Activated naive CD4-positive, alpha-beta T cell treated with anti-CD3 and anti-CD28 coated beads, Interleukin-2, amount 10 ng/mL, durations not matched to agents 7 days and 5 days (primary cell): Measurements from ENCODE around the gene OPRPN.

Source experiments
- CTCF ChIA-PET: fragments of 350-600 bp; sonication (Branson Sonifier 250); formaldehyde crosslinking; loops from one replicate; lab custom pipeline; 2021; ENCODE audit warnings: antibody characterized with exemption; lab: Charles Lee
- DNase-seq: peaks from one replicate; pipeline ENCODE4 v3.0.0-alpha.2; 2020
- H3K27ac Mint-ChIP-seq: one replicate; pipeline ENCODE4 v1.8.0; 2021; ENCODE audit warnings: mild to moderate bottlenecking, moderate library complexity, mixed read lengths
- H3K27me3 Mint-ChIP-seq: one replicate; pipeline ENCODE4 v1.8.0; 2021; ENCODE audit warnings: mild to moderate bottlenecking, mixed read lengths
- H3K36me3 Mint-ChIP-seq: one replicate; pipeline ENCODE4 v1.8.0; 2021; ENCODE audit warnings: mixed read lengths
- H3K4me1 Mint-ChIP-seq: one replicate; pipeline ENCODE4 v1.8.0; 2021; ENCODE audit warnings: mixed read lengths
- H3K4me3 Mint-ChIP-seq: one replicate; pipeline ENCODE4 v1.8.0; 2021; ENCODE audit warnings: mild to moderate bottlenecking, moderate library complexity, mixed read lengths
- H3K9me3 Mint-ChIP-seq: one replicate; pipeline ENCODE4 v1.8.0; 2021; ENCODE audit warnings: mixed read lengths

OPRPN gene

GRCh38 chr4:70397580-70397979 lies at the start of gene OPRPN:
OPRPN (plus strand) TSS chr4:70397940; CDS start chr4:70399286, 1,346 bp downstream.
- Mint-ChIP-seq H3K27ac (no peak within 1 kb of the TSS), H3K4me1 (no peaks in the 10 kb centered on the region), H3K4me3 (no peak within 1 kb of the TSS), H3K36me3 (no peaks in the 10 kb centered on the region), H3K27me3 (no peaks in the 10 kb centered on the region), H3K9me3 (no peaks in the 10 kb centered on the region)
- no peak for DNase-seq
- CTCF ChIA-PET: no interaction called here

GRCh38 chr4:70356185-70356584 lies 41.6 kb upstream of the OPRPN start:
- H3K4me3 Mint-ChIP-seq: no peak overlapping the region
- H3K36me3 Mint-ChIP-seq: no peaks in the 10 kb centered on the region
- no peak for DNase-seq
- H3K27ac Mint-ChIP-seq: no peak overlapping the region
- H3K27me3 Mint-ChIP-seq: no peaks in the 10 kb centered on the region
- H3K9me3 Mint-ChIP-seq: no peaks in the 10 kb centered on the region
- CTCF ChIA-PET: no interaction called here
- H3K4me1 Mint-ChIP-seq: no peaks in the 10 kb centered on the region

GRCh38 chr4:70359115-70359661 lies 38.6 kb upstream of the OPRPN start:
- Mint-ChIP-seq H3K27ac (no peak overlapping the region), H3K27me3 (no peaks in the 10 kb centered on the region), H3K4me3 (no peak overlapping the region), H3K36me3 (no peaks in the 10 kb centered on the region), H3K9me3 (no peaks in the 10 kb centered on the region), H3K4me1 (no peaks in the 10 kb centered on the region)
- DNase-seq: no peak
- CTCF ChIA-PET: no interaction called here

- no peaks in the 10 kb centered on the region for H3K4me1 Mint-ChIP-seq
- no peaks in the 10 kb centered on the region for H3K36me3 Mint-ChIP-seq
- no peaks in the 10 kb centered on the region for H3K27me3 Mint-ChIP-seq
- no peak for DNase-seq
- CTCF ChIA-PET: no interaction called here
- no peaks in the 10 kb centered on the region for H3K9me3 Mint-ChIP-seq
- H3K4me3 Mint-ChIP-seq: no peak within 1 kb of the TSS
- no peak within 1 kb of the TSS for H3K27ac Mint-ChIP-seq
These were observed 37.3 kb upstream of the OPRPN start, which contains the start of gene SMR3A for GRCh38 chr4:70360460-70360859. SMR3A (plus strand) TSS chr4:70360760; CDS start chr4:70362116, 1,356 bp downstream.

GRCh38 chr4:70364002-70364401 lies 33.7 kb upstream of the OPRPN start:
- H3K27ac Mint-ChIP-seq: no peak overlapping the region
- H3K36me3 Mint-ChIP-seq: no peaks in the 10 kb centered on the region
- no peaks in the 10 kb centered on the region for H3K9me3 Mint-ChIP-seq
- CTCF ChIA-PET: no interaction called here
- H3K4me3 Mint-ChIP-seq: no peak overlapping the region
- no peak for DNase-seq
- no peaks in the 10 kb centered on the region for H3K27me3 Mint-ChIP-seq
- H3K4me1 Mint-ChIP-seq: no peaks in the 10 kb centered on the region

- DNase-seq: no peak
- no peaks in the 10 kb centered on the region for H3K36me3 Mint-ChIP-seq
- no peaks in the 10 kb centered on the region for H3K4me1 Mint-ChIP-seq
- H3K4me3 Mint-ChIP-seq: no peak overlapping the region
- H3K27ac Mint-ChIP-seq: no peak overlapping the region
- H3K27me3 Mint-ChIP-seq: no peaks in the 10 kb centered on the region
- H3K9me3 Mint-ChIP-seq: no peaks in the 10 kb centered on the region
- CTCF ChIA-PET: no interaction called here
These were observed 32.3 kb upstream of the OPRPN start for GRCh38 chr4:70365479-70365878.

- H3K9me3 Mint-ChIP-seq: no peaks in the 10 kb centered on the region
- no peaks in the 10 kb centered on the region for H3K36me3 Mint-ChIP-seq
- H3K27ac Mint-ChIP-seq: no peak overlapping the region
- no peaks in the 10 kb centered on the region for H3K27me3 Mint-ChIP-seq
- no peaks in the 10 kb centered on the region for H3K4me1 Mint-ChIP-seq
- no peak overlapping the region for H3K4me3 Mint-ChIP-seq
- CTCF ChIA-PET: no interaction called here
- no peak for DNase-seq
These were observed 29.9 kb upstream of the OPRPN start for GRCh38 chr4:70367813-70368212.

- no peak overlapping the region for H3K27ac Mint-ChIP-seq
- H3K4me3 Mint-ChIP-seq: no peak overlapping the region
- H3K27me3 Mint-ChIP-seq: no peaks in the 10 kb centered on the region
- CTCF ChIA-PET: no interaction called here
- no peaks in the 10 kb centered on the region for H3K4me1 Mint-ChIP-seq
- H3K36me3 Mint-ChIP-seq: no peaks in the 10 kb centered on the region
- no peak for DNase-seq
- H3K9me3 Mint-ChIP-seq: no peaks in the 10 kb centered on the region
These were observed 25.8 kb upstream of the OPRPN start for GRCh38 chr4:70371987-70372386.

- no peaks in the 10 kb centered on the region for H3K9me3 Mint-ChIP-seq
- H3K36me3 Mint-ChIP-seq: no peaks in the 10 kb centered on the region
- H3K4me3 Mint-ChIP-seq: no peak overlapping the region
- no peak overlapping the region for H3K27ac Mint-ChIP-seq
- H3K4me1 Mint-ChIP-seq: no peaks in the 10 kb centered on the region
- H3K27me3 Mint-ChIP-seq: no peaks in the 10 kb centered on the region
- no peak for DNase-seq
- CTCF ChIA-PET: no interaction called here
These were observed 25.0 kb upstream of the OPRPN start for GRCh38 chr4:70372760-70373159.

- Mint-ChIP-seq H3K4me3 (no peak overlapping the region), H3K27ac (no peak overlapping the region), H3K9me3 (no peaks in the 10 kb centered on the region), H3K36me3 (no peaks in the 10 kb centered on the region), H3K4me1 (no peaks in the 10 kb centered on the region), H3K27me3 (no peaks in the 10 kb centered on the region)
- CTCF ChIA-PET: no interaction called here
- no peak for DNase-seq
These were observed 17.2 kb upstream of the OPRPN start for GRCh38 chr4:70380578-70380977.

GRCh38 chr4:70382691-70383181 lies 15.0 kb upstream of the OPRPN start, which contains the start of gene SMR3B:
SMR3B (plus strand) TSS chr4:70383131; CDS start chr4:70384511, 1,380 bp downstream.
- CTCF ChIA-PET: no interaction called here
- H3K4me3 Mint-ChIP-seq: no peak within 1 kb of the TSS
- H3K4me1 Mint-ChIP-seq: no peaks in the 10 kb centered on the region
- H3K27ac Mint-ChIP-seq: no peak within 1 kb of the TSS
- DNase-seq: no peak
- H3K9me3 Mint-ChIP-seq: no peaks in the 10 kb centered on the region
- no peaks in the 10 kb centered on the region for H3K36me3 Mint-ChIP-seq
- H3K27me3 Mint-ChIP-seq: no peaks in the 10 kb centered on the region

GRCh38 chr4:70392057-70392776 lies 5.5 kb upstream of the OPRPN start:
- DNase-seq: no peak
- no peaks in the 10 kb centered on the region for H3K36me3 Mint-ChIP-seq
- H3K27ac Mint-ChIP-seq: no peak overlapping the region
- CTCF ChIA-PET: no interaction called here
- H3K4me1 Mint-ChIP-seq: no peaks in the 10 kb centered on the region
- no peak overlapping the region for H3K4me3 Mint-ChIP-seq
- H3K9me3 Mint-ChIP-seq: no peaks in the 10 kb centered on the region
- H3K27me3 Mint-ChIP-seq: no peaks in the 10 kb centered on the region

GRCh38 chr4:70399319-70399718 lies 1.6 kb downstream of the OPRPN start:
- H3K9me3 Mint-ChIP-seq: no peaks in the 10 kb centered on the region
- DNase-seq: no peak
- no peaks in the 10 kb centered on the region for H3K36me3 Mint-ChIP-seq
- no peak overlapping the region for H3K27ac Mint-ChIP-seq
- no peaks in the 10 kb centered on the region for H3K4me1 Mint-ChIP-seq
- CTCF ChIA-PET: no interaction called here
- no peak overlapping the region for H3K4me3 Mint-ChIP-seq
- no peaks in the 10 kb centered on the region for H3K27me3 Mint-ChIP-seq

- no peaks in the 10 kb centered on the region for H3K4me1 Mint-ChIP-seq
- H3K4me3 Mint-ChIP-seq: no peak overlapping the region
- no peak for DNase-seq
- no peak overlapping the region for H3K27ac Mint-ChIP-seq
- H3K27me3 Mint-ChIP-seq: no peaks in the 10 kb centered on the region
- CTCF ChIA-PET: no interaction called here
- H3K9me3 Mint-ChIP-seq: no peaks in the 10 kb centered on the region
- H3K36me3 Mint-ChIP-seq: no peaks in the 10 kb centered on the region
These were observed 5.0 kb downstream of the OPRPN start for GRCh38 chr4:70402762-70403161.

- Mint-ChIP-seq H3K9me3 (no peaks in the 10 kb centered on the region), H3K36me3 (no peaks in the 10 kb centered on the region), H3K4me1 (no peaks in the 10 kb centered on the region), H3K27me3 (no peaks in the 10 kb centered on the region), H3K27ac (no peak overlapping the region), H3K4me3 (no peak overlapping the region)
- CTCF ChIA-PET: interaction anchor here (1.1 kb wide), 1 partner anchor 9 kb away, joined by 3 read pairs; no protein-coding TSS in a partner anchor
- no peak for DNase-seq
These were observed 8.0 kb downstream of the OPRPN start for GRCh38 chr4:70405765-70406164.
